Measurements from ENCODE around the gene INSR.
A peak's percentile ranks its signal among the peaks of the same experiment; 100 is the strongest.

INSR gene

DNA sequence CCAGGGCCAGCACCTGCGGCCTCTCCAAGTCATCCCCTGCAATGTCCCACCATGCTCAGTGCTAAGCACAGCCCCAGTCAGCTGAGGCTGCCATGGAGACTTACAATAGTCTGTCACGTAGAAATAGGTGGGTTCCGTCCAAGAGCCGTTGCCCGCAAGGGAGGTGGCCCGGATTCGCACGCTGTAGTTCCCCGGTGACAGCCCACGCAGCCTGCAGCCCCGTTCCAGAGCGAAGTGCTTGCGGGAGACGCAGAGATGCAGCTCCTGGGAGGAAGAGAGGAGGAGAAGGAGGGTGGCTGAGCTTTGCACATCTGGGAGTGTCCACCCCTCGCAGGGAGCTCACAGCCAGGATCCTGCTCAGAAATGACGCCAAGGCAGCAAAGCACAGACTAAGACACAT, 162.2 kb downstream of the INSR start:
- DNase-seq: no peak

DNA sequence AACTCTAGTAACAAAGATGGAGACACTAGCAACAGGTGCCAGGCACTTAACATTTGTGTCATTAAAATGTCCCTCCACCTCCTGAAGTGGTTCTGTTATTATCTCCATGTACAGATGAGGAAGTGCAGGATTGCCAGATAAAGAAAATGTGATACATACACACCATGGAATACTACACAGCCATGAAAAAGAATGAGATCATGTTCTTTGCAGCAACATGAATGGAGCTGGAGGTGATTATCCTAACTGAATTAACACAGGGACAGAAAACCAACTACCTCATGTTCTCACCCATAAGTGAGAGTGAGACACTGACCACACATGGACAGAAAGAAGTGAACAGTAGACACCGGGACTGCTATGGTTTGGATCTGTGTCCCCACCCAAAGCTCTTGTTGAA, 164.2 kb downstream of the INSR start:
- DNase-seq: no peak

DNA sequence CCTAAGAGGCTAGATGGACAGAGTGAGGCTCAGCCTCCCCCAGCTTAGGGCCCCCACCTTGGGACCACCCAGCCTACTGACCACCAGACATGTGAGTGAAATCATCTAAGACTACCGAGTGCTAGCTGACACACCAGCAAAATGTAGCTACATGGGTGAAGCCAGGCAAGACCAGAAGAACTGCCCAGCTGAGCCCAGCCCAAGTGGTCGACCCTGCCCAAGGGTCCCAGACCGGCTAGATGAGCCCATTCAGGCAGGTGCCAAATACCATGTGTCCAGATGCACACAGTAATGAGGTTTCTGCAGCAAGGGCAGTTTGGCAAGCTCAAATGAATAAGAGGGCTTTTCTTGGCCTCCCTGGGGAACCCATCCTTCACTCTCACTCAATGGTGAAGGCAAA, 168.1 kb downstream of the INSR start:
- DNase-seq: no peak

GRCh38 chr19:7125221-7125620, 169.0 kb downstream of the INSR start:
- no peak for DNase-seq

DNA sequence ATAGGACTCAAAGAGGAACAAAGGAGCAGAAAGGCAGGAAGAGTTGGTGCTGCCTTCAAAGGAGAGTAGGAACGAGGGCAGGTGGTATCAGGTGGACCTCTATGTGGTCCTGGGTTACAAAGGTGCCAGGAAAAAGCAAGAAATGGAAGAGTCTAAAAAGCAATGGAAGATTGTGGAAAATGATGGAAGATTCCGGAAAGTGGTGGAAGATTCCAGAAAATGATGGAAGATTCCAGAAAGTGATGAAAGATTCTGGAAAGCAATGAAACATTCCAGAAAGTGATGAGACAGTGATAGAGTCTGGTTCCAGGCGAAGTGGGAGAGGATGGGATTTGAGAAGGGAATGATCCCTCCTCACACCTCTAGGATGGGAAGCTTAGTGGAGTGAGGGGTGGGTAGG, 169.4 kb downstream of the INSR start:
- no peak for DNase-seq

GRCh38 chr19:7122701-7123100, 171.5 kb downstream of the INSR start:
- no peak for DNase-seq

- DNase-seq: no peak
These were observed 173.7 kb downstream of the INSR start for GRCh38 chr19:7120499-7120898.

DNA sequence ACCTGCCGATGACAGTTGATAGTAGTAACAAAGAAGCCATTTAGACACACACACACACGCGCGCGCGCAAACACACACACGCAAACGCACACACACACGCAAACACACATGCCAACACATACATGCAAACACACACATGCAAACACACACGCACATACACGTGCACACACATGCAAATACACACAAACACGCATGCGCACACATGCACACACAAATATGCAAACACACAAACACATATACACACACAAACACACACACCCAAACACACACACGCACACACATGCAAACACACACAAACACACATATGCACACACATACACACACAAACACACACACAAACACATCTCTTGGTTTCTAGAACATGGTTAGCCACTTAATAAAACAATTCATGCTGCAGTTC, 174.6 kb downstream of the INSR start:
- DNase-seq: no peak

- DNase-seq: no peak
These were observed 177.0 kb downstream of the INSR start for GRCh38 chr19:7117248-7117647.

- no peak for DNase-seq
These were observed 178.5 kb downstream of the INSR start for GRCh38 chr19:7115721-7116120.

DNA sequence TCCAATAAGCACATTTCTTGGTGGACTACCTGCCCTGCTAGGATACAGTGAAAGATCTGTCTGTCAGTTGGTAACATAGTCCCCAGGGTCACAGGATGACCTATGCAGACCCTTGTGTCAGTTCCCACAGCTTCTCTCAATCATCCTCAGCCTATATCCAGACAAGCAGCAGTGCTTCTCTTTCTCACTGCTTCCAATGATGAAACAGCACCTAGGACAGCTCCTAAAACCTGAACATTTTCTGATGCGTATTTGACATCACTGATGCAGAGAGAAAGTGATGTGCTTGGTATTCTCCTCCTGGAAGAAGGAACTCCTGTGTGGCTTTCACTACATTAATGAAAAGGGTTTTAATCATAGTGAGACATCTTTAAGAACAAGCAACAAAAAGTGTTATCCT, 181.0 kb downstream of the INSR start:
- DNase-seq: no peak

- DNase-seq: no peak
These were observed 181.5 kb downstream of the INSR start for GRCh38 chr19:7112675-7113074.

- DNase-seq: no peak
These were observed 184.4 kb downstream of the INSR start for GRCh38 chr19:7109678-7110289.

DNA sequence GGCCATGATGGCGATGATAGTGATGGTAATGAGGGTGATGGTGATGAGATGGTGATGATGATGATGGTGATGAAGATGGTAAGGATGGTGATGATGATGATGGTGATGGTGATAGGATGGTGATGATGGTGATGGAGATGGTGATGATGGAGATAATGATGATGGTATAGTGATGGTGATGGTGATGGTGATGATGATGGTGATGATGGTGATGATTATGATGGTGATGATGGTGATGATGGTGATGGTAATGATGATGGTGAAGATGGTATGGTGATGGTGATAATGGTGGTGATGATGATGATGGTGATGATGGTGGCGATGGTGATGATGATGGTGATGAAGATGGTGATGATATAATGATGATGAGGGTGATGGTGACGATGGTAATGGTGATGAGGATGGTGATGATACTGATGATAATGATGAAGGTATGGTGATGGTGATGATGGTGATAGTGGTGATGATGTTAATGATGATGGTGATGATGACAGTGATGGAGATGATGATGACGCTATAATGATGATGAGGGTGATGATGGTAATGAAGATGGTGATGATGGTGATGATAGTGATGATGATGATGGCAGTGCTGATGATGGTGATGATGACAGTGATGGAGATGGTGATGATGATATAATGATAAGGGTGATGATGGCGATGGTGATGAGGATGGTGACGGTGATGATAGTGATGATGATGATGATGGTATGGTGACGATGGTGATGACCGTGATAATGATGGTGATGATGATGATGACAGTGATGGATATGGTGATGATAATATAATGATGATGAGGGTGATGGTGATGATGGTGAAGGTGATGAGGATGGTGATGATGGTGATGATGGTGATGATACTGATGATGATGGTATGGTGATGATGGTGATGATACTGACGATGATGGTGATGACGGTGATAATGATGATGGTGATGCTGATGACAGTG, 187.2 kb downstream of the INSR start:
- DNase-seq: no peak

DNA sequence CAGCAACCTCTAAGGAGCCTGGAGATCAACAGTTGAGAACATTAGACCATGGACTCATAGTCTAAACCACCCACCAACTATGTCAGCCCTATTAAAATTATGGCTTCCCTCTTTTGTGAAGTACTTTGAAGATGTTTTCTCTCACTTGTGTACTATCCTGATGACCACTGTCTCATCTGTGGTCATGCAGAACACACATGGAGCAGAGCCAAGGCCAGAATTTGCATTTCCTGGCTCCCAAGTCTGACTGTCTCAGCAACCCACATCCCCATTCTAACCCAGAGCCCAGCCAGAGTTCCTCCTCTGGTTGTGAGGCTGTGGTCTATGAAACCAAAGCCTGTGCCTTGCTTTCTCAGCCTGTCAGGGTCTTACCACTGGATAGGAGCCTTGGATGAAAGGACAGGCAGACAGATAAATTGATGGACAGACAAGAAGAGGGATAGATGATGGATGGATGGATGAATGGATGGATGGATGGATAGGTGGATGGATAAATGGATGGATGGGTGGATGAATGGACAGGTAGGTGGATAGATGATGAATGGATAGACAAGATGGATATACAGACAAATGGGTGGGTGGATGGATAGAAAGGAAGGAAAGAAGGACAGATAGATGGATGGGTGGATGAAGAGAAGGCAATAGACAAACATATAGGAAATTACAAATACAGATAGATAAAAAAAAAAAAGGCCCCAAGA, 189.3 kb downstream of the INSR start:
- DNase-seq: no peak

DNA sequence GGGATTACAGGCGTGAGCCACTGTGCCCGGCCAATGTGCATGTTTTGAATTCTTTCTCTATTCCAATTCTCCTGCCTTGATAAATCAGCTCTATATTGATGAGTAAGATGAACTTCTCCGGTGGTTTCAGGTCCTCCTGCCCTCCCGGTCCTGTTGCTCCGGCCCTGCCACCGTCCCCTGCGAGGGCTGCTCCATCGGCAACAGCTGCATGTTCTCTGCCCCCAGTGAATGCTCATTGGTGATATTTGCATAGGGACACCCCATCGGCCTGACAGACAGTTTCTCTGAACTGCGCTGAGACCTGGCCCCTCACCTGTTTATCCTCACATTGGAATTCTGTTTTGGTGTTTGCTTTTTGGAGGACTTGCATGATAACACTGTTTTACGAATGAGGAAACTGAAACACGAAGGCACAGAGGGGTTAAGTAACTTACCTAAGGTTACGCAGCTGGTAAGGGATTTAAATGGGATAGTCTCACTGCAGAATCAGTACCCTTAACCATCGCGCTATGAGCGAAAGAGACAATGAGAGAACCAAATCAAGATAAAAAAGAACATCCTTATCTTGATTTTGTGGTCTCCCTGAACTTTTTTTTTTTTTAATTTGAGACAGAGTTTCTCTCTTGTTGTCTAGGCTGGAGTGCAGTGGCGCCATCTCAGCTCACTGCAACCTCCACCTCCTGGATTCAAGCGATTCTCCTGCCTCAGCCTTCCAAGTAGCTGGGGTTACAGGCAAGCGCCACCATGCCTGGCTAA, 192.5 kb downstream of the INSR start:
- DNase-seq: no peak

- DNase-seq: no peak
These were observed 194.7 kb downstream of the INSR start for GRCh38 chr19:7099597-7099921.

- DNase-seq: peak; percentile 39
These were observed 195.3 kb downstream of the INSR start for GRCh38 chr19:7098701-7099596.

DNA sequence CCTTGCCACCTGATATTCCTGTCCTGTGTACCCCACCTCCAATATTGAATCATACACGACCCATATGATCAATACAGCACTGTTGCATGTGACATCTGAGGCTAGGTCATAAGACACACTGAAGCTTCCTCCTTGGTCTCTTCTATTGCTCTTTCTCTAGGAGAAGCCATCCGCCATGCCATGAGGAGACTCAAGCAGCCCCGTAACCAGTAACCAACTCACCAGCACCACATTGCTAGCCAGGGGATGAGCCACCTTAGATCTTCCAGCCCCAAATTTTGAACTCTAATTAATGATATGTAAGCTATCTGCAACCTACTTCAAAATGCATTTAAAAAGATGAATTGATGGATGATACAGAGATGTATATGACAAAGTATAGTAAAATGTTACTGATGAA, 196.1 kb downstream of the INSR start:
- DNase-seq: no peak

GRCh38 chr19:7088999-7089398, 205.2 kb downstream of the INSR start:
- DNase-seq: no peak

DNA sequence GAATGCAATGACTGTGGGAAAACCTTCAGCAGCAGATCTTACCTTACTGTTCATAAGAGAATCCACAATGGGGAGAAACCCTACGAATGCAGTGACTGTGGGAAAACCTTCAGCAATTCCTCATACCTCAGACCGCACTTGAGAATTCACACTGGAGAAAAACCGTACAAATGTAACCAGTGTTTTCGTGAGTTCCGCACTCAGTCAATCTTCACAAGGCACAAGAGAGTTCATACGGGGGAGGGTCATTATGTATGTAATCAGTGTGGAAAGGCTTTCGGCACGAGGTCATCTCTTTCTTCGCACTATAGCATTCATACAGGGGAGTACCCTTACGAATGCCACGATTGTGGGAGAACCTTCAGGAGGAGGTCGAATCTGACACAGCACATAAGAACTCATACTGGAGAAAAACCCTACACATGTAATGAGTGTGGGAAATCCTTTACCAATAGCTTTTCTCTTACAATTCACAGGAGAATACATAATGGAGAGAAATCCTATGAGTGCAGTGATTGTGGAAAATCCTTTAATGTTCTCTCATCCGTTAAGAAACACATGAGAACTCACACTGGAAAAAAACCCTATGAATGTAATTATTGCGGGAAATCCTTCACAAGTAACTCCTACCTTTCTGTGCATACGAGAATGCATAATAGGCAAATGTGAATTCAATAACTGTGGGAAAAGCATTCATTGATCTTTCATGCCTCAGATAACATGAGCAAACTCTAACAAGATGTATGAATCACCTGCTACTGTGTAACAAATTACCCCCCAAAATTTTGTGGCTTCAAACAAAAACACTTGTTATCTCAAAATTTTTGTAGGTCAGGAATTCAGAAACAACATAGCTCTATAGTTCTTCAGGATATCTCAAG, 210.9 kb downstream of the INSR start:
- no peak for DNase-seq

Measured in NCI-H187 treated with DMSO at 0.1 percent for 48 hours (cell line).